Stimulated activated CD8-positive, alpha-beta memory T cell treated with anti-CD3 and anti-CD28 coated beads, Interleukin-15, amount 100 ng/mL, for 1 hour (primary cell): ENCODE measurements around the gene PSMD8.
"Not testable (repeated sequence)": the region's sequence is repeated elsewhere in the genome, so short reads cannot be mapped to it uniquely, and the experiment has no call there.

Source experiments
- DNase-seq: peaks from one replicate; pipeline ENCODE4 v3.0.0-alpha.2; 2020; ENCODE audit warnings: low read depth

The PSMD8 gene

DNA sequence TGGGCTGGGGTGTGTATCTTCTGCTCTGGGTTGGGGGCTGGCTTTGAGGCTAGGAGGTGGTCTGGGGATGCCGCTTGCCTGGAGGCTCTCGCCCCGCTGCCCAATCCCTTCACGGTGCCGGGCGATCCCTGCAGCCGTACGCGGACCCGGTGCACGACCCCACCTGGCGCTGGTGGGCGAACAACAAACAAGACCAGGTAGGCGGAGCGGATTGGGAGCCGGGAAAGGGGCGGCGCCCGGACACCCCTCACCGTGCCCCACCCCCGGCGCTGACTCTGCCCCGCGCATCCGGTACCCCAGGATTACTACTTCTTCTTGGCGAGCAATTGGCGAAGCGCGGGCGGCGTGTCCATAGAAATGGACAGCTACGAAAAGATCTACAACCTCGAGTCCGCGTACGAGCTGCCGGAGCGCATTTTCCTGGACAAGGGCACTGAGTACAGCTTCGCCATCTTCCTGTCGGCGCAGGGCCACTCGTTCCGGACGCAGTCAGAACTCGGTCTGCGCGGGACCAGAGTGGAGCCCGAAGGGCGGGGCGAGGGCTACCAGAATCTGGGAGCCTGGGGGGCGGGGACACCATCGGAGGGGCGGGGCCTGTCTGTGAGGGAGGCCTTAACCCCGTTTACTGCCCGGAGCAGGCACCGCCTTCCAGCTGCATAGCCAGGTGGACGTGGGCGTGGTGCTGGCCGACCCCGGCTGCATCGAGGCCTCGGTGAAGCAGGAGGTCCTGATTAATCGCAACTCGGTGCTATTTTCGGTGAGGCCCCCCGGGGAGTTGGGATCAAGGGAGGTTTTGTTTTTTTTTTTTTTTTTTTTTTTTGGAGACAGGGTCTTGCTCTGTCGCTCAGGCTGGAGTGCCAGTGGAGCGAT lies 12.1 kb upstream of the PSMD8 start:
- peak; percentile 47 for DNase-seq

DNA sequence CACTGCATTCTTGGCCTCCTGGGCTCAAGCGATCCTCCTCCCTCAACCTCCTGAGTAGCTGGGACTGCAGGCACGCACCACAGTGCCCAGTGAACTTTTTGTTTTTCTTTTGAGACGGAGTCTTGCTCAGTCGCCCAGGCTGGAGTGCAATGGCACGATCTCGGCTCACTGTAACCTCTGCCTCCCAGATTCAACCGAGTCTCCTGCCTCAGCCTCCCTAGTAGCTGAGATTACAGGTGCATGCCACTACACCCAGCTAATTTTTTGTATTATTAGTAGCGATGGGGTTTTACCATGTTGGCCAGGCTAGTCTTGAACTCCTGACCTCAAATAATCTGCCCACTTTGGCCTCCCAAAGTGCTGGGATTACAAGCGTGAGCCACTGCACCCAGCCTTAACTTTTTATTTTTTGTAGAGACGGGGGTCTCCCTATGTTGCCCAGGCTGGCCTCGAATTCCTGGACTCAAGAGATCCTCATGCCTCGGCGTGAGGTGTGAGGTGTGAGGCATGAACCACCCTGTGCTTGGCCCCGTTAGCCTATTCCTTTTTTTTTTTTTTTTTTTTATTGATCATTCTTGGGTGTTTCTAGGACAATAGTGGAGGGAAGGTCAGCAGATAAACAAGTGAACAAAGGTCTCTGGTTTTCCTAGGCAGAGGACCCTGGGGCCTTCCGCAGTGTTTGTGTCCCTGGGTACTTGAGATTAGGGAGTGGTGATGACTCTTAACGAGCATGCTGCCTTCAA lies 11.3 kb upstream of the PSMD8 start:
- not testable (repeated sequence) for DNase-seq

DNA sequence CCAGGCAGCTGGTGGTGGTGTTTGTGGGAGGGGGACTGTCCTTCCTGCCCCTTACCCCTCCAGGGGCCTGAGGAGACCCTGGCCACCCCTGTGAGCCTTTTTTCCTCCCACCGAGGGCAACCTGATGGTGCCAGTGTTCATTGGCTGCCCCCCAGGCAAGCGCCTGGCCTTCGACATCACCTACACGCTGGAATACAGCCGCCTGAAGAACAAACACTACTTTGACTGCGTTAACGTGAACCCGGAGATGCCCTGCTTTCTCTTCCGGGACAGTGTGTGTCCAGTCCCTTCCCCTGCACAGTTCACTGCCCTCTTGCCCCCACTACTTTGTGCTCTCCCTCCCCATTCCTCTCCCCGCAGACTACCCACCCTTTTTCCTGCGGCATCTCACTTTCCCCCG lies 7.3 kb upstream of the PSMD8 start:
- no peak for DNase-seq

DNA sequence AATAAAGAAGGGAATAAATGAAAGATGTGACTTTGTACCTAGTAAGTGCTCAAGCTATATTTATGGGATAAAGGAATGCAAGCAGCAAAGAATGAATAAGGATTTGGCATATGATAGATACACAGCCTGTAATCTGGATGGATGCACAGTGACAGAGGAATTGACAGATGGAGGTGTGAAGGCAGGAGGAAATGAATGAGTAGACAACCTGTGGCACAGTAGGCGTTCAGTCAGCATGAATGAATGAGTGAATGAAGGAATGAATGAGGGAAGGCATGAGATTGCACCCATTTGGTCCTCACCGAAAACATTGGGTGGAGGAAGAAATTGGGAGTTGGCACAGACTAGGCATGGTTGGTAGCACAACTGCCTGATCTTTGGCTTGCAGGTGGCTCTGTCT lies 4.8 kb upstream of the PSMD8 start:
- DNase-seq = no peak

DNA sequence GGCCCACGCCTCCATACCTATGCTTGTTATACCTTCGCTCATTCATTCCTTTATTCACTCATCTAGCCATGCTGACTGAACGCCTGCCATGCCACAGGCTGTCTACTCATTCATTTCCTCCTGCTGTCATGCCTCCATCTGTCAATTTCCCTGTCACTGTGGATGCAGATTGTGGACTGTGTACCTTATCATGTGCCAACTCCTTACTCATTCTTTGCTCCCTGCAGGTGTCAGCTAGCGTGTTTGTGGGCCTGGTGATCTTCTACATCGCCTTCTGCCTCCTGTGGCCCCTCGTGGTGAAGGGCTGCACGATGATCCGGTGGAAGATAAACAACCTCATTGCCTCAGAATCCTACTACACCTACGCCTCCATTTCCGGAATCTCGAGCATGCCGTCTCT lies 4.1 kb upstream of the PSMD8 start:
- DNase-seq = no peak

DNA sequence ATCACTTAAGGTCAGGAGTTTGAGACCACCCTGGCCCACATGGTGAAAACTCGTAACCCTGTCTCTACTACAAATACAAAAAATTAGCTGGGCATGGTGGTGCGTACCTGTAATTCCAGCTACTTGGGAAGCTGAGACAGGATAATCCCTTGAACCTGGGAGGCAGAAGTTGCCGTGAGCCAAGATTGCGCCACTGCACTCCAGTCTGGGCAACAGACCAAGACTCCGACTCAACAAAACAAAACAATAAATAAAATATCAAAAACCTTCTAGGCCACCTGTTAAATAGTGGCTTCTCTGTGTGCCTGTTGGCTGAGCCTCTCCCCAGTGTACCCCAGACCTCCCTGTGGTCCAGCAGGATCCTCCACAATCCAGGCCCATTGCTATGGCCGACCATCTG lies 3.3 kb upstream of the PSMD8 start:
- DNase-seq = no peak

DNA sequence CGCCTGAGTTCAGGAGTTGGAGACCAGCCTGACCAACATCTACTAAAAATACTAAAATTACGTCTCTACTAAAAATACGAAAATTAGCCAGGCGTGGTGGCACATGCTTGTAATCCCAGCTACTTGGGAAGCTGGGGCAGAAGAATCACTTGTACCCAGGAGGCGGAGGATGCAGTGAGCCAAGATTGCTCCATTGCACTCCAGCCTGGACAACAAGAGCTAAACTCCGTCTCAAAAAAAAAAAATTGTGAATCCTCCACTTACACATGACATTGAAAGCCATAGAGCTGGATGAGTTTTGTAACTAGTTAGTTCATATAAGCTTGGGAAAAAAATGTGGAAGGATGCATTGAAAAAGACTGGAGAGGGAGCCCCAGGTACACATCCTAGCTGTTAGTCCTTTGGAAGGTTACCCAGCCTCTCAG lies 452 bp upstream of the PSMD8 start:
- no peak for DNase-seq

DNA sequence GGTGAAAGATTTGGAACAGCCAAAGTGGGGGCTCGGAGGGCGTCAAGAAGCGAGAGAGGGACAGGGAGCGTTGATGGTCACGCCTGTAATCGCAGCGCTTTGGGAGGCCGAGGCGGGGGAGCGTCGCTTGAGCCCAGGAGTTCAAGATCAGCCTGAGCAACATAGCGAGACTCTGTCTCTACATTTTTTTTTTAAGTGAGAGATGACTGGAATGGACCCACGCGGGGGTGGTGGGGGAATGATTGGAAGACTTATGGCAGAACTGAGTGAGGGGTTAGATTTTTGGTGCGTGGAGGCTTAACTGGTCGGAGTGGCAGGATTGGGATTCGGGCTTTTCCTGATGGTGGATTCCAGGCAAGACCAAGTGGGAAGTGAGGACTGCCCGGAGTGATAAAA lies 725 bp downstream of the PSMD8 start:
- no peak for DNase-seq

DNA sequence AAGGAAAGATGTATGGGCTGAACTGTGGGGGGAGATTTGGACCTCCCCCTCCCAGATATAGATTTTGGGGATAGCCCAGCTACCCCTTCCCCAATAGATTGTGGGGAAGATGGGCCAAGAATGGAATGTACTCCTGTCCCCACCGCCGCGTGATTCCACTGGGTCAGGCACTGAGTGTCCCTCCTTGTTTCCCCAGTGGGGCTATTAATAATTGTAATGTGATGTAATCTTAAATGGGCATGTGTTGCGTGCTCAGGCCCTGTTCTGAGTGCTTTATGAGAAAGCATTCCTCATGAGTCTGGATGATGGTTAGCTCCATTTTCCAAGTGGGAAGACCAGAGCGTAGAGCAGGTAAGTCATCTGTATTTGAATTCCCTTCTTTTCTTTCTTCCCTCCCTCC lies 1.4 kb downstream of the PSMD8 start:
- DNase-seq = no peak

DNA sequence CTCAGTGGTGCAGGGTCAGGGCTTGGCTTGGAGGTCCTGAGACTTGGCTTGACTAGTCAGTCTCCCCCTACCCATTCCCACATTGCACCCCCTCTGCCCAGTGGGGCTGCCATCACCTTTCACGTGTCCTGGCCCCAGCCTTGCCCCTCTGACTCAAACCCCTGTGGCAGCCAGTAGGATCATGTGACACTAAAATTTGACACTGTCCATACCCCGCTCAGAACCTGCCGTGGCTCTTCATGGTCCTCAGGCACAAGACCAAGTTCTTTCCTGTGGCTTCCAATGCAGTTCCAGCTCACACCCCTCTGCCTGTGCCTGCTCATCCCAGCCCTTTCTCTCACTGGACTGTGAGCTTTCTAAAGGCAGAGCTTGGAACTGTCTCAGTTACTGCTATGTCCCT lies 2.2 kb downstream of the PSMD8 start:
- DNase-seq = no peak

DNA sequence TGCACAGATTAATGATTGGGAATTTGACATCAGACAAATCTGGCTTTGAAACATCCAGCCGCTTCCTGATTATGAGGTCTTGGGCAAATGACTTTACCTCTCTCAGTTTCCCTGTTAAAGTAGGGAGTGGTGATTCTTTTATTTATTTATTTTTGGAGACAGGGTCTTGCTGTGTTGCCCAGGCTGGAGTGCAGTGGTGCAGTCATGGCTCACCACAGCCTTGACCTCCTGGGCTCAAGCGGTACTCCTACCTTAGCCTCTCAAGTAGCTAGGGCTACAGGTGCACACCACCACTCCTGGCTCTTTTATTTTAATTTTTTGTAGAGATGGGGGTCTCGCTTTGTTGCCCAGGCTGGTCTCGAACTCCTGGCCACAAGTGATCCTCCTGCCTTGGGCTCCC lies 2.7 kb downstream of the PSMD8 start:
- no peak for DNase-seq

DNA sequence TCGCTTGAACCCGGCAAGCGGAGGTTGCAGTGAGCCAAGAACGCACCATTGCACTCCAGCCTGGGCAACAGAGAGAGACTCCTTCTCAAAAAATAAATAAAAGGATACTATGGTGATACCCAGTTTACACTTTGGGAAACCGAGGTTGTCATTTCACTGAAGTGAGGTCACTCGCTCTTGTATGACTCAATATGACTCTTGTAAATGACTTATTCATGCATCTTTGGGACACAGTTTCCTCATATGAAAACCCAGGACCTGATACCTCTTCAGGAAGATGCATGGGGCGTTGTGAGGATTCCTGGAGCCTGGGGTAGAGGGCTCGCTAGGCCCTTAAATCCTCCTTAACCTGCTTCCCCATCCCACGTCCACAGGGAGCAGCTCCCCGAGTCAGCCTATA lies 4.5 kb downstream of the PSMD8 start:
- no peak for DNase-seq

DNA sequence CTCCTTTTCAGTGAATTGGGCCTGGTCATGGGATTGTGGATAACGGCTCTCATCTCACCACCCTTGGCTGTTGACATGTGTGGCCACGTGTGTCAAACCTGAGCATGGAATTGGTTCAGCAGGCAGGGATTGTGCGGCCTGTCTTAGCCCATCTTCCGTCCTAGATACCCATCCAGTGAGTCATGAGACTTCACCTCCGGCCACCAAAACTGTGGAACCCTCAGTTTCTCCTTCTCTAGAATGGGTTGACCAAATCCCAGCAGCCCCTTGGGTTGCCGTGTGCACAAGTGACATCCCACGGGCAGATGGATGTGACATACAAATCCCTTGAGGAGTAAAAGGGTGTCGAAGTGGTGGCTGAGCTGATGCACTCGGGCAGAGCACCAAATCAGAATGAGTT lies 6.8 kb downstream of the PSMD8 start:
- DNase-seq = no peak

DNA sequence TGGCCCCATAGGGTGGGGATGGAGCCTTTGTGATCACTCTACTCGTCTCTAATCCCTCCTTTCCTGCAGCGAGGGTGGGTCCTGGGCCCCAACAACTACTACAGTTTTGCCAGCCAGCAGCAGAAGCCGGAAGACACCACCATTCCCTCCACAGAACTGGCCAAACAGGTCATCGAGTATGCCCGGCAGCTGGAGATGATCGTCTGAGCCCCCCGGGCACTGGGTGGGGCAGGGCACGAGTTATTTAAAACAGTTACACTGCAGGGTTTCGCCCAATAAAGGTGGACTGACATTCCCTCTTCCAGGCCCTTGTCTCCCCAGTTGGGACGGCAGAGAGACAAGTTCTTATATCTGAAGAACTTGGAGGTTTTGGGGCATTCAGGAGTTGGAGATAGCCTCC lies 8.8 kb downstream of the PSMD8 start:
- DNase-seq = no peak

DNA sequence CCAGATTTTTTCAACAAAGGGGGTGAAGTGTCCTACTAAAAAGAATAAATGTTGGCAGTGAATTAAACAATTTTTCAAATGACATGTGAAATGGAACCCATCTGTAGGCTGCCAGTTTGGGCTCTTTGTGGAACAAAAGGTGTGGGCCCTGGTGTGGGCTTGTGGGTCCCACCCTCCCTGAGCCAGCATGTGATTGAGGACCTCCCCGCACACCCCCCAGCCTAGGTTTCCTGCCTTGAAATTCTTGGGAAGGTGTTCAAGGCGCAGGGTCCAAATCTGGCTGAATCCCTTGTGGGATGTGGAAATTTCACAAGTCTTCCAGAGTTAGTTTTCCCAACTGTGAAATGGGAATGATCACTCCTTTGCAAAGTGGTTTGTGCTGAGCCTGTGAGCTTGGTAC lies 9.4 kb downstream of the PSMD8 start:
- DNase-seq = no peak

DNA sequence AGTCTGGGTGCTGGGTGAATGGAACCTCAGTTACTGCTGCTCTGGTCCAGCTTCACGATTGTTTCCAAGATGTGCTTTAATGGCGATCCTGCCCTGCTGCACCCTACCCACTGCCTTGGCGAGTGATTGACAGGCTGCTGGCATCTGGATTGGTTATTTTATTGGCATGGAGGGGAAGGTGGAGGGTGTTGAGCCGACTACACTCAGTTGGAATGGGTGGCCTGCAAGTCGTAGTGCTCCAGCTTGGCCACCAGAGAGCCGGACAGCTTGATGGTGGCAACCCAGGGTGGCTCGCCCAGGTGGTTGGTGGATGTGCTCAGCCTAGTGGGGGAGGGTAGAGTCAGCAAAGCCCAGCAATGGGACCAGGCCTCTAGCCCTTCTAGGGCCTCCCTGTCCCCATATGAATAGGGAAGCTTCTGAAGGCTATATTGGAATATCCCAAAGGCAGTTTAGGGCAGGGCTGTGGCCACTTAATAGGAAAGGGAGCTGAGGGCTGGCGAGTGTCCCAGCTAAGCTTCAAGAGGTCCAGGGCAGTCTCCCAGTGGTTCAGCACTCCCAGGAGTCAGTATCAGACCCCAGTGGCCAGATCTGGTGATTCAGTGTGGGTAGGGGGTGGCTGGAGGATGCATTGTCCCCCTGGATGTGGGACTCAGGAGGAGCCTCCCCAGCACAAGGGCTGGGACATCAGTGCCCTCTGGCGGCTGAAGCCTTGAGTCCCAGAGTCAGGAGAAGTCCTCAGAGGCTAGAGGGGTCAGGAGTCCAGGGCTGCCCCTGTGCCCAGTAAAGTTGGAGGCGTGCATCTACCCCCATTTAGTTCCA lies 10.0 kb downstream of the PSMD8 start:
- no peak for DNase-seq

DNA sequence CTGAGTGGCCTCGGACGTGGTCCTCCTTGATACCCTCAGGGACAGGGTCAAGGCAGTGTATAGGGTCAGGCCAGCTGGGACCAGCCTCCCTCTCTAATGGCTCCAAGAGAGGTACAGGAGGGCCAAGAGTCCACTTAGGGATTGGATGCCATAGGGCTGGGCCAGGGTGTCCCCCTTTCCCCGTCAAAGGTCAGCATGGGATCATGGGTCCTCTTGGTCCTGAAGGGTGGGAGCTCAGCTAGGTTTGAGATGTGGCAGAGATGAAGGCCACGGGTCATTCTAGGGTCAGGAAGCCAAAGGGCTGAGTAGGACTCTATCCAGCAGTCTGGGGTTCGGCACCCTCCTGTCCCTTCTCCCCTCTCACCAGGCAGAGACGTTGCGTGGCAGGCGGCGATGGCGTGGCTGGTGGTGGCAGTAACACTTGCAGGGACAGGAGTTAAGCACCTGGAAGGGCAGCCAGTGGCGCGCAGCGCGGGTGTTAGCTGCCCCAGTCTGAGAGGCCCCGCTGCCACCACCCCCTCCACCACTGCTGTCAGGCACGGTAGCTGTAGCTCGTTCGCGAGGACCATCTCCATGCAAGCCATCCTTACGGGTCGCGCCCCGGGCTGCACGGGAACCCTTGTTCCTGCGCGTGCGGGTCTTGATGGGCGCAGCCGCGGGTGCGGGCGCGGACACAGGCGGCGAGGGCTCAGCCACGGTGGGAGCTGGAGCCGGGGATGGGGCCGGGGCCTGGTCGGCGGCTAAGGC lies 10.9 kb downstream of the PSMD8 start:
- DNase-seq = no peak

DNA sequence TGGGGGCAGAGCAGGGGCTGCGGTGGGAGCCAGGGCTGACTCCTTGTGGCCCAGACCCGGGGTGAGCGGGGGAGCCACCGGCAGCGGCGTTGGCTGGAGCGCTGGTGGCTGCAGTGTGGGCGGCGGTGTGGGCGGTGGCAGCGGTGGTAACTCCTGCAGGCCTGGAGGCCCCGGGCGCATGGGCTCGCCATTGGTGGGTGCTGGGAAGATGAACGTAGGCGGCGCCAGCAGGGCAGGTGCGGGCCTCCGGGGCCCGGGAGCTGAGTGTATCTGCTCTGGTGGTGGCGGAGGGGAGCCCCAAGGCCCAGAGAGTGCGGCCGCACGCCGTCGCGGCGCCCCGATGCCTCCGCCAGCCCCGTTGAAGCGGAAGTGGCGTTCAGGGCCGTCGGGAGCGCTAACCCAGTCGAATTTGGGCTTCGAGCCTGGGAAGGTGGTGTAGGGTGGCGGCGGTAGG lies 11.5 kb downstream of the PSMD8 start:
- no peak for DNase-seq

DNA sequence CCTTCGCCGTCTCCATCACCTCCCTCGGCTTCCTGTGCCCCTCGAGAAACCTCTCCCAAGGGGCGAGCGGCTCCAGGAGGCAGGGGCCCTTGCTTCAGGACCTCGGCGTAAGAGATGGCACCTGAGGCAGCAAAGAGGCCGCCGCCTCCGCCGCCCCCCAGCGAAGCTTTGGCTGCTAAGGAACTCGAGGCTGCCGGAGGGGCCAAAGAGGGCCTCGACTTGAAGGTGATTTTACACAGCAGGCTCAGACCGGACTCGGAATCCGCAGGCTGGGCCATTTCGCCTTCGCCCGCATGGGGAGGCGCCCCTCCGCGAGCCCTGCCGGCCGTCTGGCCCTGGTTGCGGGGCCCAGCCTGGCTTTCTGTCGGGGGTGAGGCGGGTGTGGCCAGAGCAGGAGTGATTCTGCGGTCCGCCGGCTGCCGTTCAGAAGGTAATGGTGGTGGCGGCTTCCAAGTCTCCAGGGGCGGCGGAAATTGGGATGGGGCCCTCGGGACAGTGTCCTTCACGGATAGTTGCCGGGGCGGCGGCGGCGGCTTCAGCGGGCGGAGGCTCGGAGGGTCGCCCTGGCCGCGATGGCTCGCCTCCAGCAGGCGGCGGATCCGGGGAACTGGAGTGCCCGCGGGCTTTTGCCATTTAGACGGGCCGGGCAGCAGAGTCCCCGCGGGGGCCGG lies 12.1 kb downstream of the PSMD8 start:
- no peak for DNase-seq

DNA sequence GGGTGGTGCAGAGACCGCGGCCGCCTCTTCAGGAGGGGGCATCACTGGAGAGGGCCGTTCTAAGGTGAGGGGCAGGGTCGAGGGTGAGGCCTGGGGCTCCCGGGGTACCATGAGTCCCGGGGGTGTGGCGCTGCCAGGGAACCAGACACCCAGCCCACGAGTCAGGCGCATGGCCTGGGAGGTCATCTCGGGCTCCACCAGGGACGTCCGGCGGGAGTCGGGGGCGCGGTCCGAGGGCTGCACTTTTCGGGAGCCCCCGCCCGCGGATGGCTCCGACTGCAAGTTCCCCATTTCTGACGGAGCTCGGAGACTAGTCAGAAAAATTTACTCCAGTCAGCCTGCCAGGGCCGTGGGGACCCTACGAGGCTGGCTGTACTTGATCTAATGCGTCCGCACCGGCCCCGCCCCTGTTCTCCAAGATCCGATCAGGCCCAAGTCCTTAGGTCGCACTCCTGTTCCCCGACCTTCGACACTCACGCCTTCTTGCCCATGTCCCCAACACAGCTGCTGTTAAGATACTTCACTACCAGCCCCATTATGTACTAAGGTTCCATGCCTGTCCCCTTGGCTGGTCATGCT lies 12.7 kb downstream of the PSMD8 start:
- DNase-seq = no peak
